ENCODE measurements around the gene AMPD1.

The AMPD1 gene

DNA sequence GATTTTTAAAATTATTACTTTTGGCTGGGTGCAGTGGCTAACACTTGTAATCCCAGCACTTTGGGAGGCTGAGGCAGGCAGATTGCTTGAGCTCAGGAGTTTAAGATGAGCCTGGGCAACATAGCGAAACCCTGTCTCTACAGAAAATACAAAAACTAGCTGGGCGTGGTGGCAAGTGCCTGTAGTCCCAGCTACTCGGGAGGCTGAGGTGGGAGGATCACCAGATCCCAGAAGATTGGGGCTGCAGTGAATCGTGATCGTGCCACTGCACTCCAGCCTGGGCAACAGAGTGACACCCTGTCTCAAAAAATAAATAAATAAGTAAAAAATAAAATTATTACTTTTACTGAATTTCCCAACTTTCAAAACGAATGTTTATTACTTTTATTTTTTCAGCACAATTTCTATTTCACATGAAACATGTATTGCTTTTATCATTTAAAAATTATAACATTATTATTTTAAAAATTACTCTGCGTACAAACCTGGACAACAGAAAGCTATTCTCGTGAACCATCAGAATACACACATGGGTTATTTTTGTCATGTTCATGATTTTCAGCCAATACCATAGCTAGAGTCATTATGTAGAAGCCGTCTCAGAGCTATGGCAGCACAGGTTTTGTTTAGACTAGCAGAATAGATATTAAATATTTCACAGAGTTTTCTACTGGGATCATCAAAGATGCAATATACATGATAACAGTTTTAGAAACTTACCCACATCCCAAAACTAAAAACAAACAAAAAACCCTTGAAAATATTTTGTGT, 621 bp downstream of the AMPD1 start:
- no peak for FAIRE-seq

GRCh38 chr1:114692947-114693346, 2.4 kb downstream of the AMPD1 start:
- FAIRE-seq, result no peak

GRCh38 chr1:114691061-114691460, 4.3 kb downstream of the AMPD1 start:
- FAIRE-seq, result no peak

GRCh38 chr1:114690148-114690547, 5.2 kb downstream of the AMPD1 start:
- no peak for FAIRE-seq

- no peak for FAIRE-seq
Observed at GRCh38 chr1:114688526-114688925, 6.8 kb downstream of the AMPD1 start.

DNA sequence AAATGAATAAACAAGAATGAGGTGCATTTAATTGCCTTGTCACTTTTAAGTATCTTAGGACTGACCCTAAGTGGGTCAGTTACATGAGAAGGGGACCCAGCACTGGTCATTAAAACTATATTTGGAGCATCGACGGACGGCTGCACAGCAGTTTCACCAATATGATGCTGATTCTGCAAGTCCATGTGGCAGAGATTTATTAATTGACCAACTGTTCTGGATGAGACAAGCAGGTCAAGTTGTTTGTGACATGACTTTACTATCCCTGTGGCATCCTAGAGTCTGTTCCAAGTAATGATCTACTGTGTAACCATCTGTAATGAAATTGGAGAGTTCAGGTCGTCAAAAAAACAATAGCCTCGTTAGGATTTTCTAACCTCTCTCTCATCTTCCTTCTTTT, 9.5 kb downstream of the AMPD1 start:
- no peak for FAIRE-seq

DNA sequence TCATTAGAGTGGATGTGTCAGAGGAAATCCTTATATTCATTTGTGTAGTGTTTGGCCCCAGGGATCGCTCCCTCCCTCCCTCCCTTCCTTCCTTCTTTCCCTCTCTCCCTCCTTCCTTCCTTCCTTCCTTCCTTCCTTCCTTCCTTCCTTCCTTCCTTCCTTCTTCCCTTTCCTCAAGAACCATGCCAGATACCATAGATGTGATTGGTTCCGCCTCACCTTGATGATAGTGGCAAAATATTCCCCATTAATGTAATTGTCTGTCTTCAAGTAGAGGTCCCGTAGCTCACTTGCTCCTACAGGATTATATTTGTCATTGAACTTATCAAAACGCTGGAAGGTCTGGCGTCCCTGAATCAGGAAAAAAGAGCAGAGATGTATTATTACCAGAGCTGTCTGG, 17.7 kb downstream of the AMPD1 start:
- no peak for FAIRE-seq

DNA sequence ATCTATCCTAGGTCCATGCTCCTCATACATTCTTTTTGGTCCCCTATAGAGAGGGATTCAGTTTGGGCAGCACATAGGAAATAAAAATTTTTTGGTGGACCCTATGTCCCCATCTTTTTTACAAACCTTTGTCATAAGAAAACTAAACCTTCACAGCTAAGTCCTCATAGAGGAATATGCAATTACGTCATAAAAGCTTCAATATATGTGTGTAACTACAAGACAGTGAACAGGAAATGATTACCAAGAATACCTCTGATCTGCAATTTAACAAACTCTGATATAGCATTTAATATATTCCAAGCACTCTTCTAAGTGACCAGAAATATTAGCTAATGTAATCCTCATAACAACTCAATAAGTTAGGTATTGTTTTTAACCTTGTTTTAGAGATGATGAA, 19.2 kb downstream of the AMPD1 start:
- FAIRE-seq, result no peak

- no peak for FAIRE-seq
Observed at GRCh38 chr1:114671939-114672275, 23.4 kb downstream of the AMPD1 start.

GRCh38 chr1:114671011-114671938, 24.1 kb downstream of the AMPD1 start:
- no peak for FAIRE-seq

GRCh38 chr1:114670083-114671010, 25.0 kb downstream of the AMPD1 start:
- FAIRE-seq, result no peak

- FAIRE-seq, result no peak
Observed at GRCh38 chr1:114669562-114670082, 25.7 kb downstream of the AMPD1 start, which contains the start of gene DENND2C. TSS of gene DENND2C (minus strand) at chr1:114670049. CDS start at chr1:114625984, 44,065 bp downstream.

DNA sequence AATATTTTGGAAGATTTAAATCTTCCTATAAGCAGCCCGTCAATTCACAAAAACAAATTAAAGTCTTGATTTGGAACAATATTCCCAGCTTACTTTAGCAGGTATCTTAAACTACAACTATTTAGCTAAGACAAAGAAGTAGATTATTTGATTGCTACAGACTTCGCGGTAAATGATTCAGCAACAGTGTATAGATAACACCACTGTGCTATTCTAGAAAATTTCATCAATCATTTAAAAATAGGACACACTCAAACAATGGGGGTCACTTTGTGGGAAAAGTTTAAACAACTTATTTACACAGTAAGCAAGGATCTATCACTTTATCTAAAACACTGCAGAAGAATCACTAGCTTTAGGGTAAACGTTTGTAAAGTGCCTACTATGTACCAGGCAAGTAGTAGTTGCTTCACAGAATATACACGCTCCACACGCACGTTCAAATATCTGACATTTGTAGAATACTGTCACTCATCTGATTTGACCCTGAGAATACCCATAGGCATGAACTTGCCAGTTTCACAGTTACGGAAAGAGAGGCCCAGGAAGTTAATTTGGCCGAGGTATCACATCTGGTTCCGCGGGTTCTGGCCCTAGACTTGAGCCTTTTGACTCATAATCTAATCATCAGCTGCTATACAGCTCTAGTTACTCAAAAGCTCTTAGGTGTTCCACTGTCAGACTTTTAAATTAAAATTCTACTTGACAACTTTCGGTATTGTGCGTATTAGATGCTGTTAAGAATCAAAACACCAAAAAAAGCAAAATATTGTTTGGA, 26.4 kb downstream of the AMPD1 start:
- no peak for FAIRE-seq

- no peak for FAIRE-seq
Observed at GRCh38 chr1:114668373-114668772, 27.0 kb downstream of the AMPD1 start.

- FAIRE-seq, result no peak
Observed at GRCh38 chr1:114666954-114667353, 28.4 kb downstream of the AMPD1 start.

DNA sequence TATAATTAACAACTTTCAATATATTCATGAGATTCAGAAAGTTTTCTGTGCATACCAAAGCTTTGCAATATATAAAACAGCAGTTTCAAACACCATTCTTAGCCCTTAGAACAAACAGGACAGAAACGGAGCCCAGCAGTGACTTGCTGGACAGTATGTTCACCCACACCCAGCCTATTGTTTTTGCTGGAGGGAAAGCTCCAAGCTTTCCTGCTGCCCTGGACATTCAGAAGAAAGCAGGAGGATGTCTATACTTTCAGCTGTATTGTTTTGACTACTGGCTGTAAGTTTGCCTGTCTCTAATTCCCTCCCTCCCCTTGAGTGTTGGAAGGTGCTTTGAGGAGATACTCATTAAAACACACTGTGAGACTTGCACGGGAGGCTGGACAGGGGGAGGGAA, 35.1 kb downstream of the AMPD1 start:
- no peak for FAIRE-seq

DNA sequence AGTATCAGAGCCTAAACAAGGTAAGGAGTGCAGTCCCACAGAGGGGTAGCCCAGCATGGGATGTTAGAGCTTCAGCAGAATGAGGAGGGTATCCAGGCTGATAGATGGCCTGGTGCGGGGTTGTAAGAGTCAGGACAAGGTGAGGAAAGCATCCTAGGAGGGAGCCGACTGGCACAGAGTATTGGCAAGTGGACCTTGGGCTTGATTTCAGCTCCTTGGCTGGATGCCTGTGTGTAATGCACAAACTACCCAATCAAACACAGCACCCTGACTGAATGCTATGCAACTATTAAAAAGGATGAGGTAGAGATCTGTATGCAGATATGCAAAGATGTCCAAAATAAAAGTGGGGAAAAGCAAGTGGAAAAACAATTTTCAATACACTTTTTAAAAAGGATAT, 43.5 kb downstream of the AMPD1 start:
- FAIRE-seq, result no peak

- FAIRE-seq, result no peak
Observed at GRCh38 chr1:114648503-114648902, 46.8 kb downstream of the AMPD1 start.

DNA sequence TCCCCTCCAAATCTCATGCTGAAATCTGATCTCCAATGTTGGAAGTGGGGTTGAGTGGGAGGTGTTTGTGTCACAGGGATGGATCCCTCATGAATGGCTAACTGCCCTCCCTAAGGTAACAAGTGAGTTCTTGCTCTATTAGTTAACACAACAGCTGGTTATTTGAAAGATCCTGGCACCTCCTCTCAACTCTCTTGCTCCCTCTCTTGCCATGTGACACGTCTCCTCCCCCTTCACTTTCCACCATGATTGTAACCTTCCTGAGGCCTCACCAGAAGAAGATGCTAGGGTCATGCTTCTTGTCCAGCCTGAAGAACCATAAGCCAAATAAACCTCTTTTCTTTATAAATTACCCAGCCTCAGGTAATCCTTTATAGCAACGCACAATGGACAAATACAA, 54.0 kb downstream of the AMPD1 start:
- FAIRE-seq, result no peak

GRCh38 chr1:114638910-114639309, 56.4 kb downstream of the AMPD1 start:
- FAIRE-seq, result no peak

DNA sequence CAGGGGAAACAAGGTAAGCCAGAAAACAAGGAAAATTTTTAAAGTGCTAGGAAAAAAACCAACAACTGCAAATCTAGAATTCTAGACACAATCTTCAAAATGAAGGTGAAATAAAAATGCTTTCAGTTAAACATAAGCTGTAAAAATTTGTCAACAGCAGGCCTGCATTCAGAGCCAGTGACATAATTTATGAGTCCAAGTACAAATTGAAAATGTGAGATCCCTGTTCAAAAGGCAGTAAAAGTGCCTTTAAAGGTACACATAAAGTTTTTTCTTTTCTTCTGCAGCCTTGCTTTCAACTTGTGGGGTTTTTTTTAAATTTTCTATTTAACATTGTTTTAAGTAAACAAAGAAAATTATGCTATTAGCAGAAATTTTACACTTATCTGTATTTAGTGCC, 62.9 kb downstream of the AMPD1 start:
- FAIRE-seq, result no peak

GRCh38 chr1:114627107-114627506, 68.2 kb downstream of the AMPD1 start:
- no peak for FAIRE-seq
